Measurements from ENCODE around the gene HRK. TPM values are rescaled to one million over a fixed set of nuclear protein-coding genes. Genes with fewer than 3 reads are reported as not detected.

Gene HRK
- total and polyA plus RNA-seq, 9 of the 15 experiments (the other 6 are each of a cell fraction or from before 2014, with no cell fraction given) = 0.01 to 0.05 (median 0.04) TPM; not detected in 6

DNA sequence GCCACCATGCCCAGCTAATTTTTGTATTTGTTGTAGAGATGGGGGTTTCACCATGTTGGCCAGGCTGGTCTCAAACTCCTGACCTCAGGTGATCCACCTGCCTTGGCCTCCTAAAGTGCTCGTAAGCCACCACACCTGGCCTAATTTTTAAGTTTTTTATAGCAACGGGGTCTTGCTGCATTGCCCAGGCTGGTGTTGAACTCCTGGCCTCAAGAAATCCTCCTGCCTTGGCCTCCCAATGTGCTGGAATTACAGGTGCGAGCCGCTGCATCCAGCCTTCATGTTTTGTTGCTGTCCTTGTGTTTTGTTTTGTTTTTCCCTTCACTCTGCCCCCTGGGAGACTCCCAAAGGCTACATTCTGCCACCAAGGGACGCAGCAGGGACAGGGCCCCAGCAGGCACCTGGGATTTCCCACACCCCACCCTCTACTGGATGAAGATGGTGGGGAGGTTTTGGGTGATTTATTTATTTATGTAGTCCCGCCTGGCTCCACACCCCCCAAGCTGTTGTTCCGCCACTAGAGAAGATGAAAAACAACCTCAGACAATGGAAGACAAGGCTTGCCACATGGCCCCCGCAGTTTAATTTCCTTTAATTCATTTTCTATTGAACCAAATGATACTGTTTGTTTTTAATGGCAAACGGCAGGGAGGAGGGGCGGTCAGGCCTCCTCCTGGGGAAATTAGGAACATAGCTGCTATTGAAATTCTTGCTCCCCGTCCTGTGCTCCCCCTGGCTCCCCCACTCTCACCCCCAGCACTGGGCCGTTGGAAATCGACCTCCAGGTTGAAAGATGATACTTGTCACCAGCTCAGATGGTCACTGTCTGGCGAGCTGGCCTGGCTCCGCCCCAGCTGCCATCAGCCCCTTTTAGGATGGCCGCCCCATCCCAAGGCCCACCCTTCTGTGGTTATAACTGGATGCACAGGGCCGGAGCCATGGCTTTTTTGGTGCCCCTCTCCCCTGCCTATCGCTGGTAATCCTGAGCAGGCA, 72.8 kb downstream of the HRK start:
- no peaks in the 10 kb centered on the region; the same call in 1 of the 2 replicates for H4K20me1 ChIP-seq (replicated peaks; ENCODE audit: control insufficient read depth, insufficient read depth, low read length)
- no peaks in the 10 kb centered on the region for H3K9me3 ChIP-seq (replicated peaks; ENCODE audit: control insufficient read depth, insufficient read depth, low read depth, low read length)
- no peak overlapping the region for H3K4me3 ChIP-seq
- TF ChIP-seq ZSCAN29 (IDR thresholded peaks at IDR 0.05) (no peak), ZNF384 (IDR thresholded peaks at IDR 0.05; ENCODE audit: low read depth, low read length) (no peak), MECOM (CRISPR knock-in tag; IDR thresholded peaks at IDR 0.05) (no peak), ZNF121 (CRISPR knock-in tag; conservative IDR thresholded peaks at IDR 0.05) (peak; percentile 73; the same call in 1 of the 2 replicates), ZNF232 (CRISPR knock-in tag; IDR thresholded peaks at IDR 0.05) (no peak)
- TF ChIP-seq, protein P1, sequence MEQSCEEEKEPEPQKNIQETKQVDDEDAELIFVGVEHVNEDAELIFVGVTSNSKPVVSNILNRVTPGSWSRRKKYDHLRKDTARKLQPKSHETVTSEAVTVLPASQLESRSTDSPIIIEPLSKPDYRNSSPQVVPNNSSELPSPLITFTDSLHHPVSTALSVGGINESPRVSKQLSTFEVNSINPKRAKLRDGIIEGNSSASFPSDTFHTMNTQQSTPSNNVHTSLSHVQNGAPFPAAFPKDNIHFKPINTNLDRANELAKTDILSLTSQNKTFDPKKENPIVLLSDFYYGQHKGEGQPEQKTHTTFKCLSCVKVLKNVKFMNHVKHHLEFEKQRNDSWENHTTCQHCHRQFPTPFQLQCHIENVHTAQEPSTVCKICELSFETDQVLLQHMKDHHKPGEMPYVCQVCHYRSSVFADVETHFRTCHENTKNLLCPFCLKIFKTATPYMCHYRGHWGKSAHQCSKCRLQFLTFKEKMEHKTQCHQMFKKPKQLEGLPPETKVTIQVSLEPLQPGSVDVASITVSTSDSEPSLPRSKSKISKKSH (CRISPR knock-in tag; IDR thresholded peaks at IDR 0.05) = no peak
- TF ChIP-seq, protein P2, sequence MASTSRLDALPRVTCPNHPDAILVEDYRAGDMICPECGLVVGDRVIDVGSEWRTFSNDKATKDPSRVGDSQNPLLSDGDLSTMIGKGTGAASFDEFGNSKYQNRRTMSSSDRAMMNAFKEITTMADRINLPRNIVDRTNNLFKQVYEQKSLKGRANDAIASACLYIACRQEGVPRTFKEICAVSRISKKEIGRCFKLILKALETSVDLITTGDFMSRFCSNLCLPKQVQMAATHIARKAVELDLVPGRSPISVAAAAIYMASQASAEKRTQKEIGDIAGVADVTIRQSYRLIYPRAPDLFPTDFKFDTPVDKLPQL (IDR thresholded peaks at IDR 0.05; ENCODE audit: extremely low read depth, insufficient read length) = no peak
- WGBS (ENCODE audit: insufficient coverage, low coverage, missing lambda C conversion rate) = 51% methylated on average over 16 of the region's 18 CpGs
- no peaks in the 10 kb centered on the region for H3K27me3 ChIP-seq (ENCODE audit: control insufficient read depth in 2 of 2, insufficient read depth in 2 of 2, low read length in 2 of 2)
- no peaks in the 10 kb centered on the region; a peak in 1 of 5 replicates for H3K4me1 ChIP-seq (replicated peaks in 1 of 2; ENCODE audit: control insufficient read depth in 2 of 2, insufficient read depth in 2 of 2, low read length in 2 of 2)
- CTCF ChIA-PET (ENCODE audit: low intra/inter-chr PET ratio) = interaction anchor here (0.6 kb wide), 1 partner anchor 116 kb away, joined by 6 read pairs; no protein-coding TSS in a partner anchor
- no peaks in the 10 kb centered on the region for H3K79me2 ChIP-seq (ENCODE audit: control insufficient read depth, insufficient read depth, low read length)
- FAIRE-seq = no peak
- no peaks in the 10 kb centered on the region for H3K36me3 ChIP-seq (ENCODE audit: control insufficient read depth, insufficient read depth, low read length)
- H3K9ac ChIP-seq (ENCODE audit: insufficient read depth in 1 of 2, low read depth in 2 of 2, low read length in 2 of 2) = no peak overlapping the region
- no peak for ATAC-seq
- no peaks in the 10 kb centered on the region for H3K9me1 ChIP-seq (ENCODE audit: control insufficient read depth, insufficient read depth, low read length)
- H3K27ac ChIP-seq (ENCODE audit: extremely low read depth, low read depth, low read length) = no peak overlapping the region
- in situ Hi-C loops (cut with MboI) = no loop called here
- POLR2A ChIA-PET = interaction anchor here (0.5 to 1.2 kb wide), 3 partner anchors 11 to 448 kb away, joined by 3 to 4 read pairs (median 3); no protein-coding TSS in a partner anchor
- no peak overlapping the region for H3K4me2 ChIP-seq (ENCODE audit: insufficient read depth, low read length)
- BruUV-seq (replicated peaks) = no TSS peak
- DNase-seq (ENCODE audit: extremely low read depth in 1 of 4, low spot score in 3 of 4) = no peak
- intact Hi-C loops (cut with micrococcal nuclease) = no loop called here
- no peak overlapping the region for H2AFZ ChIP-seq (ENCODE audit: low read depth, low read length)
